GM21576 (cell line): Measurements from ENCODE around the gene NTRK2.
A peak's percentile ranks its signal among the peaks of the same experiment; 100 is the strongest.

Experiments
- ATAC-seq: cut with Tn5 transposase; IDR thresholded peaks from one replicate; pipeline ENCODE4 v1.9.1; 2021; ENCODE audit warnings: mild to moderate bottlenecking, moderate library complexity; ENCODE audit not compliant: unreplicated experiment

NTRK2 gene

GRCh38 chr9:84731696-84732095 lies 62.2 kb downstream of the NTRK2 start:
- no peak for ATAC-seq

GRCh38 chr9:84736081-84736480 lies 66.6 kb downstream of the NTRK2 start:
- ATAC-seq, result no peak

GRCh38 chr9:84736536-84736935 lies 67.0 kb downstream of the NTRK2 start:
- ATAC-seq, result no peak

GRCh38 chr9:84738353-84738752 lies 68.8 kb downstream of the NTRK2 start:
- no peak for ATAC-seq

- no peak for ATAC-seq
These were observed 72.7 kb downstream of the NTRK2 start for GRCh38 chr9:84742261-84742660.

GRCh38 chr9:84744195-84744594 lies 74.7 kb downstream of the NTRK2 start:
- peak; percentile 48 for ATAC-seq

GRCh38 chr9:84744726-84745125 lies 75.2 kb downstream of the NTRK2 start:
- no peak for ATAC-seq

GRCh38 chr9:84748112-84748511 lies 78.6 kb downstream of the NTRK2 start:
- peak; percentile 43 for ATAC-seq

GRCh38 chr9:84750152-84750865 lies 80.8 kb downstream of the NTRK2 start:
- ATAC-seq, result no peak

GRCh38 chr9:84751921-84752320 lies 82.4 kb downstream of the NTRK2 start:
- no peak for ATAC-seq

GRCh38 chr9:84754461-84754860 lies 84.9 kb downstream of the NTRK2 start:
- no peak for ATAC-seq

- ATAC-seq, result no peak
These were observed 85.4 kb downstream of the NTRK2 start for GRCh38 chr9:84754881-84755280.

- no peak for ATAC-seq
These were observed 85.9 kb downstream of the NTRK2 start for GRCh38 chr9:84755380-84755779.

- no peak for ATAC-seq
These were observed 86.6 kb downstream of the NTRK2 start for GRCh38 chr9:84756171-84756570.

GRCh38 chr9:84756731-84757130 lies 87.2 kb downstream of the NTRK2 start:
- no peak for ATAC-seq

- peak; percentile 5 for ATAC-seq
These were observed 89.3 kb downstream of the NTRK2 start for GRCh38 chr9:84758817-84759216.

GRCh38 chr9:84759300-84759750 lies 89.8 kb downstream of the NTRK2 start:
- peak; percentile 67 for ATAC-seq

- ATAC-seq, result no peak
These were observed 90.3 kb downstream of the NTRK2 start for GRCh38 chr9:84759804-84760203.

- ATAC-seq, result peak; percentile 39
These were observed 91.7 kb downstream of the NTRK2 start for GRCh38 chr9:84761137-84761808.

GRCh38 chr9:84772511-84772910 lies 103.0 kb downstream of the NTRK2 start:
- ATAC-seq, result no peak

GRCh38 chr9:84773022-84773421 lies 103.5 kb downstream of the NTRK2 start:
- ATAC-seq, result no peak

GRCh38 chr9:84775056-84775643 lies 105.6 kb downstream of the NTRK2 start:
- ATAC-seq, result no peak
